Liver (tissue), 3 donors: ENCODE measurements around the gene PLAU.

Experiments
- ATF3 ChIP-seq: IDR thresholded peaks from 2 replicates; pipeline ENCODE4 v1.6.1; 2016; ENCODE audit warnings: antibody characterized with exemption
- SP1 ChIP-seq: IDR thresholded peaks from 2 replicates; pipeline ENCODE4 v1.6.1; 2018; ENCODE audit warnings: antibody characterized with exemption, mild to moderate bottlenecking
- TF ChIP-seq, protein P1 (sequence below): fragments of 150-350 bp; IDR thresholded peaks from 2 replicates; pipeline ENCODE4 v1.5.1; 2017; ENCODE audit warnings: improper control_type of control experiment, low read depth, low read length; ENCODE audit not compliant: missing input control
- donor health status: healthy.
- donor health status: healthy.

GRCh38 chr10:73867126-73867807 is 43.7 kb upstream of the PLAU start:
- TF ChIP-seq, protein P1, sequence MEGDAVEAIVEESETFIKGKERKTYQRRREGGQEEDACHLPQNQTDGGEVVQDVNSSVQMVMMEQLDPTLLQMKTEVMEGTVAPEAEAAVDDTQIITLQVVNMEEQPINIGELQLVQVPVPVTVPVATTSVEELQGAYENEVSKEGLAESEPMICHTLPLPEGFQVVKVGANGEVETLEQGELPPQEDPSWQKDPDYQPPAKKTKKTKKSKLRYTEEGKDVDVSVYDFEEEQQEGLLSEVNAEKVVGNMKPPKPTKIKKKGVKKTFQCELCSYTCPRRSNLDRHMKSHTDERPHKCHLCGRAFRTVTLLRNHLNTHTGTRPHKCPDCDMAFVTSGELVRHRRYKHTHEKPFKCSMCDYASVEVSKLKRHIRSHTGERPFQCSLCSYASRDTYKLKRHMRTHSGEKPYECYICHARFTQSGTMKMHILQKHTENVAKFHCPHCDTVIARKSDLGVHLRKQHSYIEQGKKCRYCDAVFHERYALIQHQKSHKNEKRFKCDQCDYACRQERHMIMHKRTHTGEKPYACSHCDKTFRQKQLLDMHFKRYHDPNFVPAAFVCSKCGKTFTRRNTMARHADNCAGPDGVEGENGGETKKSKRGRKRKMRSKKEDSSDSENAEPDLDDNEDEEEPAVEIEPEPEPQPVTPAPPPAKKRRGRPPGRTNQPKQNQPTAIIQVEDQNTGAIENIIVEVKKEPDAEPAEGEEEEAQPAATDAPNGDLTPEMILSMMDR = no peak
- TF ChIP-seq SP1 = no peak
- TF ChIP-seq ATF3 = no peak
